Lower leg skin (tissue), 4 donors: ENCODE measurements around the gene ASIC1. TPM values are rescaled to one million over a fixed set of nuclear protein-coding genes. Genes with fewer than 3 reads are reported as not detected.
"Not testable (repeated sequence)": the region's sequence is repeated elsewhere in the genome, so short reads cannot be mapped to it uniquely, and the experiment has no call there.

Experiments
- DNase-seq, 2 donors: peaks; one replicate each; pipeline ENCODE4 v3.0.0-alpha.2; 2019; ENCODE audit warnings: low spot score in 2 of 2
- H3K4me3 ChIP-seq: fragments of 200-600 bp; sonication (generic); 2 replicates; pipeline ENCODE4 v1.5.1; 2017; ENCODE audit warnings: mild to moderate bottlenecking, low read depth; ENCODE audit not compliant: poor library complexity, severe bottlenecking
- CTCF ChIP-seq, 3 donors: fragments of 450-650 bp; IDR thresholded peaks; one replicate each; pipeline ENCODE4 v1.5.1; 2016; ENCODE audit warnings: antibody characterized with exemption in 3 of 3, mild to moderate bottlenecking in 3 of 3, moderate library complexity in 2 of 3
- POLR2A ChIP-seq, 2 donors: fragments of 450-650 bp; IDR thresholded peaks; one replicate each; pipeline ENCODE4 v1.6.1; 2016 to 2017; ENCODE audit warnings: antibody characterized with exemption in 2 of 2, mild to moderate bottlenecking in 1 of 2, moderate library complexity in 1 of 2
- WGBS, 2 donors: methylation state at CpG; one replicate each; pipeline ENCODE4 v1.1.5; 2018; 5-methylcytosine and 5-hydroxymethylcytosine counted together
- intact Hi-C: fragments of 100-400 bp; cut with DNase I; formaldehyde crosslinking; loops from one replicate; pipeline ENCODE4 v1.15.0; 2023; ENCODE audit warnings: low total_unique reads
- total RNA-seq, 4 donors: library from RNA; depleted of rRNA; stranded (reverse); fragments of >200 nt; gene quantifications; one replicate each; pipeline ENCODE4 v1.1.0, GENCODE V29; 2016

The ASIC1 gene
- total RNA-seq, 4 donors from 2014 or later, result 0.25 to 1.4 (median 0.42) TPM

GRCh38 chr12:50024805-50025186 is 32.6 kb upstream of the ASIC1 start:
- peak overlapping the region; percentile 46 for H3K4me3 ChIP-seq
- intact Hi-C loops, result no loop called here
- 1% methylated on average over 16 of the region's 16 CpGs for WGBS, 2 donors

GRCh38 chr12:50025187-50026059 is 32.0 kb upstream of the ASIC1 start, which contains the start of gene RACGAP1:
Gene RACGAP1 (minus strand): TSS chr12:50025494. CDS start chr12:50016715, 8,779 bp downstream.
- intact Hi-C loops, result no loop called here
- WGBS, 2 donors, result 5% methylated on average over 47 of the region's 47 CpGs
- DNase-seq, result peak; percentile 95 to 99
- no peak for TF ChIP-seq CTCF (IDR thresholded peaks at IDR 0.05)
- H3K4me3 ChIP-seq, result peak within 1 kb of the TSS; percentile 46

More at GRCh38 chr12:50024805-50025186, 32.6 kb upstream of the ASIC1 start:
- TF ChIP-seq CTCF (IDR thresholded peaks at IDR 0.05) (no peak), POLR2A (IDR thresholded peaks at IDR 0.05) (no peak)
- no peak for DNase-seq

GRCh38 chr12:50026691-50027090 is 30.7 kb upstream of the ASIC1 start:
- intact Hi-C loops, result no loop called here
- 89 to 95% methylated on average over 3 of the region's 3 CpGs for WGBS, 2 donors
- TF ChIP-seq CTCF (IDR thresholded peaks at IDR 0.05), result no peak
- no peak for TF ChIP-seq POLR2A (IDR thresholded peaks at IDR 0.05)
- H3K4me3 ChIP-seq, result no peak overlapping the region
- DNase-seq, result peak in 1 of 2 donors; percentile 13

- H3K4me3 ChIP-seq, intact Hi-C loops: not testable (repeated sequence)
- peak in 1 of 2 donors; percentile 8 for DNase-seq
- 87 to 90% methylated on average over 9 of the region's 9 CpGs for WGBS, 2 donors
Measured at GRCh38 chr12:50030449-50030848, 26.9 kb upstream of the ASIC1 start.

GRCh38 chr12:50032515-50032853 is 24.9 kb upstream of the ASIC1 start:
- peak in 1 of 2 donors; percentile 15 for DNase-seq
- 21 to 34% methylated on average over 21 of the region's 21 CpGs for WGBS, 2 donors
- H3K4me3 ChIP-seq, result no peak overlapping the region
- TF ChIP-seq POLR2A (IDR thresholded peaks at IDR 0.05) (no peak), CTCF (IDR thresholded peaks at IDR 0.05) (no peak)
- intact Hi-C loops, result no loop called here

- peak in 1 of 2 donors; percentile 86 for DNase-seq
- TF ChIP-seq POLR2A (IDR thresholded peaks at IDR 0.05), result no peak
- TF ChIP-seq CTCF (IDR thresholded peaks at IDR 0.05), result no peak
- intact Hi-C loops, result no loop called here
- 12 to 21% methylated on average over 34 of the region's 37 CpGs for WGBS, 2 donors
- H3K4me3 ChIP-seq, result no peak overlapping the region
Measured at GRCh38 chr12:50032854-50033581, 24.4 kb upstream of the ASIC1 start.
